ENCODE results near the gene CYBA. TPM values are rescaled to one million over a fixed set of nuclear protein-coding genes. Genes with fewer than 3 reads are reported as not detected.

Gene CYBA
- 188 TPM for total RNA-seq

GRCh38 chr16:88650749-88651275 is at the start of gene CYBA:
CYBA (minus strand) TSS chr16:88651053; CDS start chr16:88651013, 40 bp downstream.
- intact Hi-C loops (cut with DNase I), result no loop called here
- Histone ChIP-seq H3K4me1 (peaks cover 27% of the 10 kb centered on the region), H3K9me3 (no peaks in the 10 kb centered on the region), H3K27ac (peak within 1 kb of the TSS; percentile 71), H3K27me3 (no peaks in the 10 kb centered on the region), H3K4me3 (peak within 1 kb of the TSS; percentile 73 to 74), H3K36me3 (no peaks in the 10 kb centered on the region)
- TF ChIP-seq POLR2A (IDR thresholded peaks at IDR 0.05), result no peak
- TF ChIP-seq CTCF (IDR thresholded peaks at IDR 0.05), result no peak
- TF ChIP-seq POLR2AphosphoS5 (IDR thresholded peaks at IDR 0.05; ENCODE audit: insufficient read depth in 1 of 2, low read depth in 1 of 2), result peak in 1 of 2 donors; percentile 59
- DNase-seq (ENCODE audit: extremely low spot score in 2 of 2), result no peak

DNA sequence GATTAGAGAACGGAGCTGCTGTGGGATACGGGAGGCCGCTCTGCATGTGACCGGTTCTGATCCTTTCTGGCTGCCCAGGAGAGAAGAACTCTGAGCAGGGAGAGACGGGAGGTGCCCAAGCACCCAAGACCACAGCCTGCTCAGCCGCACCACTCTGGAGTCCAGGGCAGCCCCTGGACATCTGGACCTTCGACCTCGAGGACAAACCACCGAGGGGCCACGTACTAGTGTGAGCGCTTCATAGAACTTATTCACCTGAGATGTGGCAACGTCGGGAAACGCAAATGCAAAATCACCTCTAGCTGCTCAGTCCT is 49.4 kb upstream of the CYBA start:
- H3K36me3 ChIP-seq, result peaks cover 0 to 27% of the 10 kb centered on the region in 2 donors

DNA sequence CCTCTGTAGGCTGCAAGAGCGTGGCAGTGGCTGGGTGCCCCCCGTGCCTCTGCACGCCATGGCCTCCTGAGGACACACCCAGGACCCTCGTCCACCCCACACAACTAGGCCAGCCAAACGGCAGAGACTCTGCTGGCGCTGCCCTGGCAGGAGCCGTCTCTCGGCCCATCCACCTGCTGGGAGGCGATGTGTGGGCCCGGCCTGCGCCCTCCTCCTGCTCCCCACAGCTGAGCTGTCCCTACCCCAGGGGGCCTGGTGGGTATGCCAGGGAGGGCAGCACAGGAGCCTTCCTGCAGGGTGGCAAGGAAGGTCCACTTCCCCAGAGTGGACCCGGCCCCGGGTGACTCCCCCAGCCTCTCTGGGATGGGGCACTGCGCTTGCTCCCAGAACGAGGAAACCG is 48.3 kb upstream of the CYBA start:
- Histone ChIP-seq H3K4me1 (peaks cover 22% of the 10 kb centered on the region), H3K27ac (no peak overlapping the region), H3K36me3 (peaks cover 0 to 27% of the 10 kb centered on the region in 2 donors), H3K4me3 (no peak overlapping the region), H3K9me3 (no peaks in the 10 kb centered on the region), H3K27me3 (no peaks in the 10 kb centered on the region)
- intact Hi-C loops (cut with DNase I), result no loop called here
- TF ChIP-seq POLR2AphosphoS5 (IDR thresholded peaks at IDR 0.05; ENCODE audit: insufficient read depth in 1 of 2, low read depth in 1 of 2), result no peak
- no peak for TF ChIP-seq CTCF (IDR thresholded peaks at IDR 0.05)
- no peak for TF ChIP-seq POLR2A (IDR thresholded peaks at IDR 0.05)
- DNase-seq (ENCODE audit: extremely low spot score in 2 of 2), result no peak

More for the DNA sequence above, 49.4 kb upstream of the CYBA start:
- no peaks in the 10 kb centered on the region for H3K27me3 ChIP-seq
- no peaks in the 10 kb centered on the region for H3K9me3 ChIP-seq
- TF ChIP-seq CTCF (IDR thresholded peaks at IDR 0.05) (no peak), POLR2A (IDR thresholded peaks at IDR 0.05) (no peak)
- DNase-seq (ENCODE audit: extremely low spot score in 2 of 2), result no peak
- intact Hi-C loops (cut with DNase I), result no loop called here
- no peak overlapping the region for H3K4me3 ChIP-seq
- peaks cover 32% of the 10 kb centered on the region for H3K4me1 ChIP-seq
- H3K27ac ChIP-seq, result no peak overlapping the region

GRCh38 chr16:88698646-88699045 is 47.8 kb upstream of the CYBA start:
- no peak overlapping the region for H3K27ac ChIP-seq
- H3K4me1 ChIP-seq, result peaks cover 16% of the 10 kb centered on the region
- no peak for DNase-seq (ENCODE audit: extremely low spot score in 2 of 2)
- H3K36me3 ChIP-seq, result peaks cover 0 to 27% of the 10 kb centered on the region in 2 donors
- H3K27me3 ChIP-seq, result no peaks in the 10 kb centered on the region
- intact Hi-C loops (cut with DNase I), result no loop called here
- TF ChIP-seq CTCF (IDR thresholded peaks at IDR 0.05) (no peak), POLR2AphosphoS5 (IDR thresholded peaks at IDR 0.05; ENCODE audit: insufficient read depth in 1 of 2, low read depth in 1 of 2) (no peak), POLR2A (IDR thresholded peaks at IDR 0.05) (no peak)
- H3K4me3 ChIP-seq, result no peak overlapping the region
- H3K9me3 ChIP-seq, result no peaks in the 10 kb centered on the region

GRCh38 chr16:88697831-88698615 is 47.2 kb upstream of the CYBA start:
- no peak overlapping the region for H3K27ac ChIP-seq

More at GRCh38 chr16:88697831-88698615, 47.2 kb upstream of the CYBA start:
- no peaks in the 10 kb centered on the region for H3K27me3 ChIP-seq
- no peak for DNase-seq (ENCODE audit: extremely low spot score in 2 of 2)
- peaks cover 0 to 27% of the 10 kb centered on the region in 2 donors for H3K36me3 ChIP-seq
- H3K4me3 ChIP-seq, result no peak overlapping the region
- H3K9me3 ChIP-seq, result no peaks in the 10 kb centered on the region
- intact Hi-C loops (cut with DNase I), result no loop called here
- peaks cover 13% of the 10 kb centered on the region for H3K4me1 ChIP-seq
- no peak for TF ChIP-seq POLR2AphosphoS5 (IDR thresholded peaks at IDR 0.05; ENCODE audit: insufficient read depth in 1 of 2, low read depth in 1 of 2)
- TF ChIP-seq POLR2A (IDR thresholded peaks at IDR 0.05), result no peak
- TF ChIP-seq CTCF (IDR thresholded peaks at IDR 0.05), result no peak
